ENCODE measurements around the gene AGAP1. TPM values are rescaled to one million over a fixed set of nuclear protein-coding genes. Genes with fewer than 3 reads are reported as not detected.

The AGAP1 gene
- total RNA-seq, 1 donor: 18.5 TPM

- H3K9me3 ChIP-seq (ENCODE audit: low read depth, low read length): no peaks in the 10 kb centered on the region
- H4K20me1 ChIP-seq (ENCODE audit: insufficient read depth, low read length): no peaks in the 10 kb centered on the region
- DNase-seq (ENCODE audit: insufficient read length, low spot score, missing footprints): peak; percentile 29
- no peaks in the 10 kb centered on the region for H3K36me3 ChIP-seq (ENCODE audit: insufficient read depth, low read length)
- no peak overlapping the region for H3K27ac ChIP-seq (ENCODE audit: low read depth, low read length)
- no peaks in the 10 kb centered on the region for H3K27me3 ChIP-seq (ENCODE audit: insufficient read depth, low read length)
- H3K4me1 ChIP-seq (ENCODE audit: insufficient read depth, low read length): no peaks in the 10 kb centered on the region
- H3K79me2 ChIP-seq (ENCODE audit: insufficient read depth, low read length): no peaks in the 10 kb centered on the region
- H3K4me3 ChIP-seq (ENCODE audit: insufficient read depth, low read length): no peak overlapping the region
- TF ChIP-seq, protein P1, sequence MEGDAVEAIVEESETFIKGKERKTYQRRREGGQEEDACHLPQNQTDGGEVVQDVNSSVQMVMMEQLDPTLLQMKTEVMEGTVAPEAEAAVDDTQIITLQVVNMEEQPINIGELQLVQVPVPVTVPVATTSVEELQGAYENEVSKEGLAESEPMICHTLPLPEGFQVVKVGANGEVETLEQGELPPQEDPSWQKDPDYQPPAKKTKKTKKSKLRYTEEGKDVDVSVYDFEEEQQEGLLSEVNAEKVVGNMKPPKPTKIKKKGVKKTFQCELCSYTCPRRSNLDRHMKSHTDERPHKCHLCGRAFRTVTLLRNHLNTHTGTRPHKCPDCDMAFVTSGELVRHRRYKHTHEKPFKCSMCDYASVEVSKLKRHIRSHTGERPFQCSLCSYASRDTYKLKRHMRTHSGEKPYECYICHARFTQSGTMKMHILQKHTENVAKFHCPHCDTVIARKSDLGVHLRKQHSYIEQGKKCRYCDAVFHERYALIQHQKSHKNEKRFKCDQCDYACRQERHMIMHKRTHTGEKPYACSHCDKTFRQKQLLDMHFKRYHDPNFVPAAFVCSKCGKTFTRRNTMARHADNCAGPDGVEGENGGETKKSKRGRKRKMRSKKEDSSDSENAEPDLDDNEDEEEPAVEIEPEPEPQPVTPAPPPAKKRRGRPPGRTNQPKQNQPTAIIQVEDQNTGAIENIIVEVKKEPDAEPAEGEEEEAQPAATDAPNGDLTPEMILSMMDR (IDR thresholded peaks at IDR 0.05; ENCODE audit: extremely low read depth, low read depth, low read length): no peak
- H2AFZ ChIP-seq (ENCODE audit: low read length): no peak overlapping the region
- no peak overlapping the region for H3K4me2 ChIP-seq (ENCODE audit: insufficient read depth, low read length)
Measured at GRCh38 chr2:235949567-235950472, 456.0 kb downstream of the AGAP1 start.

- no peaks in the 10 kb centered on the region for H3K79me2 ChIP-seq (ENCODE audit: insufficient read depth, low read length)
- no peak overlapping the region for H3K27ac ChIP-seq (ENCODE audit: low read depth, low read length)
- no peak overlapping the region for H3K4me2 ChIP-seq (ENCODE audit: insufficient read depth, low read length)
- H3K4me3 ChIP-seq (ENCODE audit: insufficient read depth, low read length): no peak overlapping the region
- TF ChIP-seq, protein P1 (IDR thresholded peaks at IDR 0.05; ENCODE audit: extremely low read depth, low read depth, low read length): no peak
- H3K36me3 ChIP-seq (ENCODE audit: insufficient read depth, low read length): no peaks in the 10 kb centered on the region
- no peaks in the 10 kb centered on the region for H3K9me3 ChIP-seq (ENCODE audit: low read depth, low read length)
- H2AFZ ChIP-seq (ENCODE audit: low read length): no peak overlapping the region
- peak; percentile 47 for DNase-seq (ENCODE audit: insufficient read length, low spot score, missing footprints)
- H4K20me1 ChIP-seq (ENCODE audit: insufficient read depth, low read length): no peaks in the 10 kb centered on the region
- H3K4me1 ChIP-seq (ENCODE audit: insufficient read depth, low read length): no peaks in the 10 kb centered on the region
- no peaks in the 10 kb centered on the region for H3K27me3 ChIP-seq (ENCODE audit: insufficient read depth, low read length)
Measured at GRCh38 chr2:235950473-235950809, 456.6 kb downstream of the AGAP1 start.

DNA sequence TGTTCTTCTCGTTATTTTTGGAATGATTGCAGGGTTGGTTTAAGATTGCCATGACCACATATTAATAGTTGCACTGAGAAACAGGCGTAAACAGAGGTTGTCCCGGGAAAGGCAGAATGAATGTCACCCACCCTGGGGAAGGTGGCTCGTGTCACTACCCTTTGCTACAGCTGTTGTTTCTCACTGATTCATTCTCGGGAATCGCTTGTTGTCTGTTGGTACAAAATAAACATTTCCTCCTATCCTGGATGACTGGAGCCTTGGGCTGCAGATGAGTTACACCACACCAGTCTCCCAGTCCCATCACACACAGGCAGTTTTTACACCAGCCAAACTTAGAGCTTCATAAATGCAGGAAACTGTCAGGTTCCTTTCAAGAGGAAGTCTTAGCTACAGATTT is 457.6 kb downstream of the AGAP1 start:
- no peaks in the 10 kb centered on the region for H3K36me3 ChIP-seq (ENCODE audit: insufficient read depth, low read length)
- no peak for DNase-seq (ENCODE audit: insufficient read length, low spot score, missing footprints)
- H3K4me3 ChIP-seq (ENCODE audit: insufficient read depth, low read length): no peak overlapping the region
- H3K27me3 ChIP-seq (ENCODE audit: insufficient read depth, low read length): no peaks in the 10 kb centered on the region
- no peaks in the 10 kb centered on the region for H3K79me2 ChIP-seq (ENCODE audit: insufficient read depth, low read length)
- no peak overlapping the region for H2AFZ ChIP-seq (ENCODE audit: low read length)
- no peak overlapping the region for H3K4me2 ChIP-seq (ENCODE audit: insufficient read depth, low read length)
- H3K4me1 ChIP-seq (ENCODE audit: insufficient read depth, low read length): no peaks in the 10 kb centered on the region
- H3K9me3 ChIP-seq (ENCODE audit: low read depth, low read length): no peaks in the 10 kb centered on the region
- H3K27ac ChIP-seq (ENCODE audit: low read depth, low read length): no peak overlapping the region
- H4K20me1 ChIP-seq (ENCODE audit: insufficient read depth, low read length): no peaks in the 10 kb centered on the region
- TF ChIP-seq, protein P1 (IDR thresholded peaks at IDR 0.05; ENCODE audit: extremely low read depth, low read depth, low read length): no peak

- Histone ChIP-seq H3K36me3 (ENCODE audit: insufficient read depth, low read length) (no peaks in the 10 kb centered on the region), H3K4me3 (ENCODE audit: insufficient read depth, low read length) (no peak overlapping the region), H3K4me2 (ENCODE audit: insufficient read depth, low read length) (no peak overlapping the region), H4K20me1 (ENCODE audit: insufficient read depth, low read length) (no peaks in the 10 kb centered on the region), H3K27me3 (ENCODE audit: insufficient read depth, low read length) (no peaks in the 10 kb centered on the region), H3K27ac (ENCODE audit: low read depth, low read length) (no peak overlapping the region), H3K4me1 (ENCODE audit: insufficient read depth, low read length) (no peaks in the 10 kb centered on the region), H3K9me3 (ENCODE audit: low read depth, low read length) (no peaks in the 10 kb centered on the region), H3K79me2 (ENCODE audit: insufficient read depth, low read length) (no peaks in the 10 kb centered on the region), H2AFZ (ENCODE audit: low read length) (no peak overlapping the region)
- TF ChIP-seq, protein P1 (IDR thresholded peaks at IDR 0.05; ENCODE audit: extremely low read depth, low read depth, low read length): no peak
- peak; percentile 42 for DNase-seq (ENCODE audit: insufficient read length, low spot score, missing footprints)
Measured at GRCh38 chr2:235951982-235952381, 458.1 kb downstream of the AGAP1 start.
